Stomach (tissue), 9 donors: ENCODE measurements around the gene RGMB. TPM values are rescaled to one million over a fixed set of nuclear protein-coding genes. Genes with fewer than 3 reads are reported as not detected.

Source experiments
- DNase-seq, 2 donors: peaks; one replicate each; pipeline versions ENCODE4 v3.0.0 to v3.0.0-alpha.2; 2013 to 2019
- H3K27ac ChIP-seq, 5 donors: fragments of 200-600 bp in 4 of 5; sonication (generic) in 4 of 5; one replicate each; pipeline ENCODE4 v1.5.1; 2013 to 2019; ENCODE audit warnings: mild to moderate bottlenecking in 1 of 5, moderate library complexity in 1 of 5
- H3K27me3 ChIP-seq, 3 donors: fragments of 200-600 bp; sonication (generic); one replicate each; pipeline ENCODE4 v1.5.1; 2017 to 2019; ENCODE audit warnings: mixed run types in 1 of 3
- H3K36me3 ChIP-seq, 4 donors: fragments of 200-600 bp; sonication (generic); 1 replicate in 3 of 4; 2 replicates in 1 of 4; pipeline ENCODE4 v1.5.1; 2016 to 2019
- H3K4me1 ChIP-seq, 4 donors: fragments of 200-600 bp; sonication (generic); one replicate each; pipeline ENCODE4 v1.5.1; 2016 to 2019
- H3K4me3 ChIP-seq, 4 donors: fragments of 200-600 bp; sonication (generic) in 3 of 4; one replicate each; pipeline ENCODE4 v1.5.1; 2016 to 2019; ENCODE audit warnings: mild to moderate bottlenecking in 1 of 4
- H3K9me3 ChIP-seq, 4 donors: fragments of 200-600 bp; sonication (generic); one replicate each; pipeline ENCODE4 v1.5.1; 2016 to 2019
- CTCF ChIP-seq, 7 experiments: fragments of 450-650 bp in 4 of 7; fragments of 200-600 bp in 3 of 7; sonication (generic) in 3 of 7; IDR thresholded peaks; one replicate each; pipeline ENCODE4 v1.5.1; 2016 to 2019; ENCODE audit warnings: antibody characterized with exemption in 7 of 7, control low read depth in 2 of 7, mild to moderate bottlenecking in 1 of 7
- EP300 ChIP-seq: sonication (generic); formaldehyde crosslinking; IDR thresholded peaks from one replicate; pipeline ENCODE4 v1.6.1; 2017; ENCODE audit warnings: antibody characterized with exemption
- POLR2A ChIP-seq, 4 donors: fragments of 450-650 bp; IDR thresholded peaks; one replicate each; pipeline ENCODE4 v1.6.1; 2016; ENCODE audit warnings: antibody characterized with exemption in 4 of 4, control low read depth in 2 of 4, mild to moderate bottlenecking in 1 of 4, moderate library complexity in 1 of 4
- POLR2AphosphoS5 ChIP-seq, 3 donors: sonication (generic); formaldehyde crosslinking; IDR thresholded peaks; one replicate each; pipeline ENCODE4 v1.6.1; 2016; ENCODE audit warnings: antibody characterized with exemption in 3 of 3
- WGBS, 5 donors: extraction: QIAGEN DNeasy Blood & Tissue Kit in 3 of 5; methylation state at CpG; one replicate each; pipeline versions ENCODE4 v1.1.5 to v1.1.7; 2013 to 2018; 5-methylcytosine and 5-hydroxymethylcytosine counted together
- intact Hi-C: fragments of 100-400 bp; cut with DNase I; formaldehyde crosslinking; loops from one replicate; pipeline ENCODE4 v1.15.1; 2023; ENCODE audit warnings: low total_unique reads
- polyA plus RNA-seq, 3 donors: library from polyadenylated mRNA; stranded (reverse); fragments of 200-250 nt; gene quantifications; one replicate each; pipeline ENCODE4 v1.2.3, GENCODE V29; 2013
- total RNA-seq, 5 donors: library from RNA; depleted of rRNA; stranded (reverse); fragments of >200 nt; gene quantifications; one replicate each; pipeline versions ENCODE4 v1.1.0 to v1.2.3, GENCODE V29; 2014 to 2016
- donor health status: healthy with polysubstance abuse.
- donor health status: Bipolar disorder and iron deficiency.
- donor health status: healthy.

Gene RGMB
- total and polyA plus RNA-seq, 8 donors = 8.4 to 215 (median 50.1) TPM

DNA sequence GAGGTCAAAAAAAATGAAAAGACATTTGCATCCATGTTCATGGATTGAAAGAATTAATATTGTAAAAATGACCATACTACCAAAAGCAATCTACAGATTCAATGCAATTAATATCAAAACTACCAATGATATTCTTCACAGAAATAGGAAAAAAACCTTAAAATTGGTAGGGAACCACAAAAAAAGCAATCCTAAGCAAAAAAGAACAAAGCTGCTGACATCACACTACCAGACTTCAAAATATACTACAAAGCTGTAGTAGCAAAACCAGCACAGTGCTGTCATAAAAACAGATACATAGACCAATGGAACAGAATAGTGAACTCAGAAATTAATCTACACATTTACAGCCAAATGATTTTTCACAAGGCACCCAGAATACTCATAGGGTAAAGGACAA is 34.3 kb downstream of the RGMB start:
- Histone ChIP-seq H3K4me3 (no peak overlapping the region), H3K4me1 (no peaks in the 10 kb centered on the region), H3K36me3 (no peaks in the 10 kb centered on the region), H3K9me3 (peaks cover 0 to 21% (median 12%) of the 10 kb centered on the region in 4 donors), H3K27me3 (no peaks in the 10 kb centered on the region), H3K27ac (no peak overlapping the region)
- no peak for DNase-seq
- TF ChIP-seq EP300 (no peak), CTCF (IDR thresholded peaks at IDR 0.05) (no peak), POLR2AphosphoS5 (IDR thresholded peaks at IDR 0.05) (no peak), POLR2A (IDR thresholded peaks at IDR 0.05) (no peak)
- intact Hi-C loops = no loop called here

DNA sequence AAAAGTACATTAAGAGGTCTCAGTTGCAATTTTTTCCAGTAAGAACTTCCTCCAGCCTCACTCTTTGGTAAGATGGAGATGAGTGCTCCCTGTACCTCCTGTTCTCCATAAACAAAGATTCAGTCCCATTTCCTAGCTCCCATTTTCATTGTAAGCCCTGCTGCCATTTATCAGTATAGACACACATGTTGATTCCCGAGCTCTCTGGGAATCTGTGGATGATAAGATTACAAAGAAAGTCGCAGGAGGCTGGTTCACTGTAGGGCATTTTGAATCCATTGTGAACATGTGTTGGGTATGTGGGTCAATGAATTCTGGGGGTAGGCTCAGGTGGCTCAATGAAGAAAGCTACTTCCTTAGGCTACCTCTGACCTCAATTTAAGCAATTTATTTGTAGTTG is 36.7 kb downstream of the RGMB start:
- peaks cover 0 to 19% (median 12%) of the 10 kb centered on the region in 4 donors for H3K9me3 ChIP-seq
- intact Hi-C loops = no loop called here
- H3K27ac ChIP-seq = no peak overlapping the region
- H3K4me3 ChIP-seq = no peak overlapping the region
- no peaks in the 10 kb centered on the region for H3K27me3 ChIP-seq
- 11 to 33% (median 29%) methylated on average over 2 of the region's 2 CpGs for WGBS, 5 donors
- DNase-seq = no peak
- no peaks in the 10 kb centered on the region for H3K36me3 ChIP-seq
- no peak for TF ChIP-seq CTCF (IDR thresholded peaks at IDR 0.05)
- TF ChIP-seq EP300 = no peak
- TF ChIP-seq POLR2A (IDR thresholded peaks at IDR 0.05) = no peak
- no peak for TF ChIP-seq POLR2AphosphoS5 (IDR thresholded peaks at IDR 0.05)
- no peaks in the 10 kb centered on the region for H3K4me1 ChIP-seq

- H3K4me3 ChIP-seq = no peak overlapping the region
- no peaks in the 10 kb centered on the region for H3K4me1 ChIP-seq
- H3K9me3 ChIP-seq = no peaks in the 10 kb centered on the region
- H3K36me3 ChIP-seq = no peaks in the 10 kb centered on the region
- intact Hi-C loops = no loop called here
- H3K27me3 ChIP-seq = no peaks in the 10 kb centered on the region
- TF ChIP-seq CTCF (IDR thresholded peaks at IDR 0.05) (no peak), EP300 (no peak), POLR2A (IDR thresholded peaks at IDR 0.05) (no peak), POLR2AphosphoS5 (IDR thresholded peaks at IDR 0.05) (no peak)
- WGBS, 5 donors = 81 to 93% (median 87%) methylated on average over 3 of the region's 3 CpGs
- DNase-seq = no peak
- H3K27ac ChIP-seq = no peak overlapping the region
Measured at GRCh38 chr5:98813755-98814154, 40.3 kb downstream of the RGMB start.

DNA sequence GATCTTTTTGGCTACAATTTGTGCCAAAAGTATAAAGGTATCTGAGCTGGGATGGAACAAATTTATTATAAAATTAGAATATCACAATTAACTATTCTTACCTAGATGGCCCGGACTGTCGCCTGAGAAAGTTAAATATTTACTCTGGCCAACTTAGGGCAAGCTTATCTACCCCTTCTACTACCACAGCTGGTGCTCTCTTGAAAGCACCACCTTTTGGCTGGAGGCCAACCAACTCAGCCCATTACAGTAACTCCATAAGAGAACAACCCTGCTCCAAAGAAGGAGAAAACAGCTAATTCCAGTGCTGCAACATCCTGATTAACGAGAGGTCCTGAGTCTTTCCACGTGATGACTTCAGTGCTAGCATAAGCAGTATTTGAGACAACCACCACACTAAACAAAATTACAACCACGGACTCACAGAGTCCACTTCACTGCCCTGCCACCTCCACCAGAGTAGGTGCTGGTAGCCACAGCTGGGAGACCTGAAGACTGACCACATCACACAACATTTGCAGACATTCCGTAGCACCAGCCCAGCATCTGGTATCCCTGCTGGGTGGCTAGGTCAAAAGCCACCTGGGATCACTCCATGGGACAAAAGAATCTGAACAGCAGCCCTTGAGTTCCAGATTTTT is 43.2 kb downstream of the RGMB start:
- Histone ChIP-seq H3K9me3 (peaks cover 0 to 12% (median 3%) of the 10 kb centered on the region in 4 donors), H3K4me1 (no peaks in the 10 kb centered on the region)
- WGBS, 5 donors = 24 to 54% (median 35%) methylated on average over 6 of the region's 6 CpGs

More for the DNA sequence above, 43.2 kb downstream of the RGMB start:
- Histone ChIP-seq H3K27ac (no peak overlapping the region), H3K36me3 (no peaks in the 10 kb centered on the region), H3K4me3 (no peak overlapping the region), H3K27me3 (no peaks in the 10 kb centered on the region)
- TF ChIP-seq CTCF (IDR thresholded peaks at IDR 0.05) (no peak), EP300 (no peak), POLR2A (IDR thresholded peaks at IDR 0.05) (no peak), POLR2AphosphoS5 (IDR thresholded peaks at IDR 0.05) (no peak)
- DNase-seq = peak; percentile 77 to 92
- intact Hi-C loops = no loop called here
